HCT116 (cell line): ENCODE results near the gene TMEM63A. TPM values are rescaled to one million over a fixed set of nuclear protein-coding genes. Genes with fewer than 3 reads are reported as not detected.

Experiments used
- ATAC-seq: fragments of 200-7000 bp; cut with Tn5 transposase; 2 replicates; pipeline ENCODE4 v1.9.1; 2020; ENCODE audit warnings: mild to moderate bottlenecking, moderate library complexity
- BruUV-seq: library from RNA; stranded (reverse); fragments of 400-500 nt; replicated peaks from 2 replicates; lab custom pipeline; 2021; lab: Mats Ljungman, UMichigan
- CTCF ChIA-PET: fragments of 300-600 bp; sonication (Branson Sonifier 250); formaldehyde crosslinking; loops from one replicate; lab custom pipeline; 2021; ENCODE audit warnings: antibody characterized with exemption; lab: Charles Lee
- POLR2A ChIA-PET: fragments of 300-600, 350-600 bp; sonication (Branson Sonifier 250); formaldehyde crosslinking; loops from one replicate; lab custom pipeline; 2021; ENCODE audit warnings: antibody characterized with exemption; lab: Charles Lee
- RAD21 ChIA-PET, 2 experiments: fragments of 300-600 bp; sonication (Branson Sonifier 250); formaldehyde crosslinking; loops; one replicate each; lab custom pipeline; 2023; ENCODE audit warnings: low total read pairs in 2 of 2; ENCODE audit not compliant: uncharacterized antibody in 2 of 2, unreplicated experiment in 2 of 2, low non-redundant PET in 1 of 2; lab: Charles Lee
- DNase-seq: peaks from one replicate; pipeline ENCODE4 v3.0.0-alpha.2; 2010; ENCODE audit warnings: low read depth, low spot score
- H2AFZ ChIP-seq: fragments of 200-600 bp; shearing (Covaris generic), sonication (generic); 2 replicates; pipeline ENCODE4 v1.6.1; 2017; ENCODE audit warnings: low read depth, mixed run types, mixed read lengths, antibody characterized with exemption, low read length; ENCODE audit not compliant: poor library complexity, severe bottlenecking
- H3K27ac ChIP-seq: 2 replicates; pipeline ENCODE4 v1.5.1; 2012; ENCODE audit warnings: low read depth, low read length
- H3K27me3 ChIP-seq: fragments of 200-600 bp; sonication (generic); 2 replicates; pipeline ENCODE4 v1.6.1; 2016; ENCODE audit warnings: mixed run types, low read length, mixed read lengths; ENCODE audit not compliant: insufficient read depth
- H3K36me3 ChIP-seq, 2 experiments: fragments of 200-500 bp in 1 of 2; fragments of 200-600 bp in 1 of 2; sonication (Bioruptor generic) in 1 of 2; sonication (generic) in 1 of 2; 2 replicates each; pipeline versions ENCODE4 v1.5.1 to v1.6.1; 2014 to 2016; ENCODE audit warnings: low read length in 2 of 2, inconsistent platforms in 1 of 2, mixed read lengths in 1 of 2, mixed run types in 1 of 2; ENCODE audit not compliant: insufficient read depth in 2 of 2, control insufficient read depth in 1 of 2
- H3K4me1 ChIP-seq, 2 experiments: fragments of 200-600 bp in 1 of 2; sonication (generic) in 1 of 2; 2 replicates each; pipeline versions ENCODE4 v1.5.1 to v1.6.1; 2012 to 2017; ENCODE audit warnings: low read length in 2 of 2, inconsistent platforms in 1 of 2, mild to moderate bottlenecking in 1 of 2, mixed read lengths in 1 of 2, mixed run types in 1 of 2, moderate library complexity in 1 of 2; ENCODE audit not compliant: insufficient read depth in 2 of 2, control insufficient read depth in 1 of 2
- H3K4me2 ChIP-seq: fragments of 200-600 bp; sonication (generic); 2 replicates; pipeline ENCODE4 v1.6.1; 2017; ENCODE audit warnings: mixed run types, low read length, mixed read lengths
- H3K4me3 ChIP-seq, 2 experiments: fragments of 200-600 bp in 1 of 2; sonication (generic) in 1 of 2; replicated peaks in 1 of 2; 2 replicates each; pipeline ENCODE4 v1.5.1; 2011 to 2016; ENCODE audit warnings: low read length in 2 of 2, control low read depth in 1 of 2, low read depth in 1 of 2, mild to moderate bottlenecking in 1 of 2, mixed read lengths in 1 of 2, mixed run types in 1 of 2
- H3K79me2 ChIP-seq: fragments of 200-600 bp; sonication (generic); 2 replicates; pipeline ENCODE4 v1.6.1; 2017; ENCODE audit warnings: mild to moderate bottlenecking, mixed run types, low read length, moderate library complexity, mixed read lengths; ENCODE audit not compliant: insufficient read depth
- H3K9ac ChIP-seq: fragments of 200-600 bp; sonication (generic); 2 replicates; pipeline ENCODE4 v1.6.1; 2016; ENCODE audit warnings: low read length, mixed read lengths
- H3K9me2 ChIP-seq: fragments of 200-600 bp; sonication (generic), shearing (Covaris generic); 2 replicates; pipeline ENCODE4 v1.6.1; 2017; ENCODE audit warnings: mixed run types, mild to moderate bottlenecking, moderate library complexity; ENCODE audit not compliant: insufficient read depth
- H3K9me3 ChIP-seq, 2 experiments: fragments of 200-500 bp in 1 of 2; fragments of 200-600 bp in 1 of 2; sonication (Bioruptor generic) in 1 of 2; sonication (generic) in 1 of 2; 2 replicates each; pipeline ENCODE4 v1.6.1; 2014 to 2017; ENCODE audit warnings: low read length in 2 of 2, mixed read lengths in 2 of 2, inconsistent platforms in 1 of 2, low read depth in 1 of 2, mild to moderate bottlenecking in 1 of 2, mixed run types in 1 of 2, moderate library complexity in 1 of 2; ENCODE audit not compliant: control insufficient read depth in 1 of 2, insufficient read depth in 1 of 2
- H4K20me1 ChIP-seq: fragments of 200-600 bp; sonication (generic), shearing (Covaris generic); 2 replicates; pipeline ENCODE4 v1.6.1; 2017; ENCODE audit warnings: mixed run types, mild to moderate bottlenecking, moderate library complexity; ENCODE audit not compliant: insufficient read depth
- CBX3 ChIP-seq: IDR thresholded peaks from 2 replicates; pipeline ENCODE4 v1.6.1; 2012; ENCODE audit warnings: low read depth
- CEBPB ChIP-seq: IDR thresholded peaks from 2 replicates; pipeline ENCODE4 v1.6.1; 2012; ENCODE audit warnings: low read depth
- CTCF ChIP-seq, 3 experiments: fragments of 200-600 bp in 1 of 3; sonication (generic) in 1 of 3; IDR thresholded peaks in 2 of 3; conservative IDR thresholded peaks in 1 of 3; 2 replicates each; pipeline ENCODE4 v1.5.1; 2012 to 2017; ENCODE audit warnings: low read depth in 2 of 3, low read length in 2 of 3, antibody characterized with exemption in 1 of 3, borderline replicate concordance in 1 of 3, control low read depth in 1 of 3, mild to moderate bottlenecking in 1 of 3, mixed read lengths in 1 of 3, mixed run types in 1 of 3, moderate library complexity in 1 of 3; ENCODE audit not compliant: insufficient read depth in 1 of 3
- EGR1 ChIP-seq: IDR thresholded peaks from 2 replicates; pipeline ENCODE4 v1.6.1; 2012; ENCODE audit warnings: low read depth
- ELF1 ChIP-seq: IDR thresholded peaks from 2 replicates; pipeline ENCODE4 v1.6.1; 2012; ENCODE audit warnings: low read depth, borderline replicate concordance
- EZH2 ChIP-seq: fragments of 200-600 bp; sonication (generic); IDR thresholded peaks from 2 replicates; pipeline ENCODE4 v1.6.1; 2017; ENCODE audit warnings: antibody characterized with exemption, mixed run types
- EZH2phosphoT487 ChIP-seq: fragments of 200-600 bp; IDR thresholded peaks from 2 replicates; pipeline ENCODE4 v1.6.1; 2018; ENCODE audit warnings: antibody characterized with exemption, borderline replicate concordance
- JUND ChIP-seq: IDR thresholded peaks from 2 replicates; pipeline ENCODE4 v1.6.1; 2012
- POLR2AphosphoS5 ChIP-seq: IDR thresholded peaks from 2 replicates; pipeline ENCODE4 v1.6.1; 2011; ENCODE audit warnings: mild to moderate bottlenecking, low read depth, low read length, moderate library complexity
- RAD21 ChIP-seq: IDR thresholded peaks from 2 replicates; pipeline ENCODE4 v1.6.1; 2012; ENCODE audit warnings: low read depth, mild to moderate bottlenecking
- SIN3A ChIP-seq: IDR thresholded peaks from 2 replicates; pipeline ENCODE4 v1.6.1; 2012; ENCODE audit warnings: low read depth
- SP1 ChIP-seq: IDR thresholded peaks from 2 replicates; pipeline ENCODE4 v1.6.1; 2012; ENCODE audit warnings: low read depth
- YY1 ChIP-seq: IDR thresholded peaks from 2 replicates; pipeline ENCODE4 v1.6.1; 2011; ENCODE audit warnings: low read length, low read depth, moderate library complexity, mild to moderate bottlenecking; ENCODE audit not compliant: insufficient replicate concordance; ENCODE audit errors: extremely low read depth
- ZFX ChIP-seq: fragments of 450-650 bp; IDR thresholded peaks from 2 replicates; pipeline ENCODE4 v1.6.1; 2017
- ZNF274 ChIP-seq: fragments of 200-500 bp; sonication (Bioruptor generic); IDR thresholded peaks from 2 replicates; pipeline ENCODE4 v1.6.1; 2014; ENCODE audit warnings: mild to moderate bottlenecking, low read depth, low read length, inconsistent platforms
- intact Hi-C: fragments of 100-400 bp; cut with micrococcal nuclease; formaldehyde crosslinking; loops from 2 replicates; pipeline ENCODE4 v1.10.0; 2022
- total RNA-seq: library from RNA; stranded (reverse); gene quantifications from one replicate; pipeline ENCODE4 v1.2.1, GENCODE V29; 2021; ENCODE audit not compliant: unreplicated experiment
- TF ChIP-seq, protein P1 (sequence below): IDR thresholded peaks from 2 replicates; pipeline ENCODE4 v1.6.1; 2012
- TF ChIP-seq, protein P2 (sequence below): IDR thresholded peaks from 2 replicates; pipeline ENCODE4 v1.6.1; 2011; ENCODE audit warnings: mild to moderate bottlenecking, low read length, moderate library complexity; ENCODE audit not compliant: insufficient replicate concordance; ENCODE audit errors: extremely low read depth

TMEM63A gene
- total RNA-seq, 1 experiment from 2014 or later = 24.4 TPM

DNA sequence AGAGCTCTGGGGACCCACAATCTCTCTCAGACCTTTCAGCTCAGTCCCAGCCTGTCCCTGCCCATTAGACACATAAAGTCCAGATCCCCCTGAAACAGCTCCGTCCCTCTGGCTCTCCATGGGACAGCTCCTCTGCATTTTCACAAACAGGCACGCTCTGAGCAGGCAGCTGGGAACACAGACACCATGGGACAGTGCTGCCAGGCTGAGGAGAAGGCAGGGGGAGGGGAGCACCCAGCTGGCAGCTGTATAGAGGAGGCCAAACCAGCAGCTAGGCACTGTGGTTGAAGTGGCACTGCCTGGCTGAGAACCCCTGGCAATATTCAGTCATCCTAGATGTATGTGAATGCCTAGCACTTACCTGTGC is 2.0 kb downstream of the TMEM63A start:
- Histone ChIP-seq H3K9me3 (no peaks in the 10 kb centered on the region), H4K20me1 (no peaks in the 10 kb centered on the region), H3K36me3 (peaks cover 0 to 5% of the 10 kb centered on the region in 2 experiments; a peak in 2 of 4 replicates), H3K4me1 (peaks cover 47 to 66% of the 10 kb centered on the region in 2 experiments), H3K27ac (no peak overlapping the region), H3K79me2 (no peaks in the 10 kb centered on the region; the same call in 1 of the 2 replicates), H3K27me3 (no peaks in the 10 kb centered on the region)
- ATAC-seq = no peak
- no peak for DNase-seq
- intact Hi-C loops = loop anchor here (5.0 to 10.0 kb wide), 2 partner anchors 68 to 105 kb away; partner anchors contain the start of genes EPHX1 and SRP9
- TF ChIP-seq CEBPB = no peak
- TF ChIP-seq JUND = no peak
- TF ChIP-seq, protein P1, sequence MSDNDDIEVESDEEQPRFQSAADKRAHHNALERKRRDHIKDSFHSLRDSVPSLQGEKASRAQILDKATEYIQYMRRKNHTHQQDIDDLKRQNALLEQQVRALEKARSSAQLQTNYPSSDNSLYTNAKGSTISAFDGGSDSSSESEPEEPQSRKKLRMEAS = no peak
- no peak for TF ChIP-seq ELF1
- no peak for TF ChIP-seq EZH2
- TF ChIP-seq SP1 = no peak
- no peak for TF ChIP-seq EGR1
- TF ChIP-seq CBX3 = no peak
- no peak for TF ChIP-seq CTCF (IDR thresholded peaks at IDR 0.05 in 2 of 3, conservative IDR thresholded peaks at IDR 0.05 in 1 of 3; ENCODE audit: borderline replicate concordance in 1 of 3, insufficient read depth in 1 of 3, low read depth in 2 of 3, low read length in 2 of 3)
- TF ChIP-seq ZNF274 = no peak
- no peak for TF ChIP-seq RAD21
- no peak for TF ChIP-seq SIN3A
- TF ChIP-seq POLR2AphosphoS5 = no peak
- no peak for TF ChIP-seq ZFX
- TF ChIP-seq, protein P2, sequence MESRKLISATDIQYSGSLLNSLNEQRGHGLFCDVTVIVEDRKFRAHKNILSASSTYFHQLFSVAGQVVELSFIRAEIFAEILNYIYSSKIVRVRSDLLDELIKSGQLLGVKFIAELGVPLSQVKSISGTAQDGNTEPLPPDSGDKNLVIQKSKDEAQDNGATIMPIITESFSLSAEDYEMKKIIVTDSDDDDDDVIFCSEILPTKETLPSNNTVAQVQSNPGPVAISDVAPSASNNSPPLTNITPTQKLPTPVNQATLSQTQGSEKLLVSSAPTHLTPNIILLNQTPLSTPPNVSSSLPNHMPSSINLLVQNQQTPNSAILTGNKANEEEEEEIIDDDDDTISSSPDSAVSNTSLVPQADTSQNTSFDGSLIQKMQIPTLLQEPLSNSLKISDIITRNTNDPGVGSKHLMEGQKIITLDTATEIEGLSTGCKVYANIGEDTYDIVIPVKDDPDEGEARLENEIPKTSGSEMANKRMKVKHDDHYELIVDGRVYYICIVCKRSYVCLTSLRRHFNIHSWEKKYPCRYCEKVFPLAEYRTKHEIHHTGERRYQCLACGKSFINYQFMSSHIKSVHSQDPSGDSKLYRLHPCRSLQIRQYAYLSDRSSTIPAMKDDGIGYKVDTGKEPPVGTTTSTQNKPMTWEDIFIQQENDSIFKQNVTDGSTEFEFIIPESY = no peak
- no peak for TF ChIP-seq EZH2phosphoT487
- TF ChIP-seq YY1 = no peak
- TF ChIP-seq, all 23 proteins: peak for 0
- no TSS peak for BruUV-seq
- ChIA-PET POLR2A (no interaction called here), CTCF (no interaction called here), RAD21 (no interaction called here)
- Histone ChIP-seq H3K9me2 (no peaks in the 10 kb centered on the region), H3K4me2 (no peak overlapping the region), H3K4me3 (no peak overlapping the region), H3K9ac (no peak overlapping the region), H2AFZ (no peak overlapping the region)
